KMS-11 (cell line): ENCODE data around the gene BIN1.

Experiments
- H2AFZ ChIP-seq: fragments of 200-600 bp; sonication (generic); 2 replicates; pipeline ENCODE4 v1.6.1; 2016; ENCODE audit warnings: antibody characterized with exemption, mixed run types, low read depth
- H3K27ac ChIP-seq: fragments of 200-600 bp; sonication (generic); 2 replicates; pipeline ENCODE4 v1.6.1; 2016; ENCODE audit warnings: mild to moderate bottlenecking, mixed run types
- H3K27me3 ChIP-seq: fragments of 200-600 bp; sonication (generic); 2 replicates; pipeline ENCODE4 v1.6.1; 2017; ENCODE audit warnings: mild to moderate bottlenecking, low read depth, mixed run types, moderate library complexity; ENCODE audit not compliant: insufficient read depth
- H3K36me3 ChIP-seq: fragments of 200-600 bp; sonication (generic); 2 replicates; pipeline ENCODE4 v1.6.1; 2017; ENCODE audit warnings: mild to moderate bottlenecking, mixed run types; ENCODE audit not compliant: insufficient read depth
- H3K4me1 ChIP-seq: fragments of 200-600 bp; sonication (generic); 2 replicates; pipeline ENCODE4 v1.6.1; 2016; ENCODE audit warnings: mild to moderate bottlenecking, low read depth, mixed run types; ENCODE audit not compliant: poor library complexity, severe bottlenecking
- H3K4me2 ChIP-seq: fragments of 200-600 bp; sonication (generic); 2 replicates; pipeline ENCODE4 v1.7.0; 2016; ENCODE audit warnings: mild to moderate bottlenecking, mixed run types
- H3K4me3 ChIP-seq: fragments of 200-600 bp; sonication (generic); IDR thresholded peaks from 2 replicates; pipeline ENCODE4 v1.6.1; 2017; ENCODE audit warnings: low read depth, low read length, mixed read lengths; ENCODE audit not compliant: insufficient read depth
- H3K79me2 ChIP-seq: fragments of 200-600 bp; sonication (generic); 2 replicates; pipeline ENCODE4 v1.6.1; 2016; ENCODE audit warnings: low read depth, mixed run types; ENCODE audit not compliant: insufficient read depth
- H3K9ac ChIP-seq: fragments of 200-600 bp; sonication (generic); 2 replicates; pipeline ENCODE4 v1.6.1; 2016; ENCODE audit warnings: mild to moderate bottlenecking, mixed run types
- H4K20me1 ChIP-seq: fragments of 200-600 bp; sonication (generic); 2 replicates; pipeline ENCODE4 v1.6.1; 2016; ENCODE audit warnings: mild to moderate bottlenecking, mixed run types; ENCODE audit not compliant: insufficient read depth
- CTCF ChIP-seq: fragments of 200-600 bp; sonication (generic); conservative IDR thresholded peaks from 2 replicates; pipeline ENCODE4 v1.6.1; 2017; ENCODE audit warnings: low read depth, mild to moderate bottlenecking, antibody characterized with exemption, low read length, moderate library complexity, mixed read lengths

The BIN1 gene

GRCh38 chr2:127090281-127091120 lies 16.5 kb downstream of the BIN1 start:
- no peak overlapping the region for H3K4me2 ChIP-seq
- H3K27me3 ChIP-seq, result no peaks in the 10 kb centered on the region
- H3K9ac ChIP-seq, result no peak overlapping the region
- no peak overlapping the region for H2AFZ ChIP-seq
- H3K36me3 ChIP-seq, result no peaks in the 10 kb centered on the region
- no peak overlapping the region for H3K4me3 ChIP-seq
- no peaks in the 10 kb centered on the region for H4K20me1 ChIP-seq
- H3K79me2 ChIP-seq, result no peaks in the 10 kb centered on the region
- no peaks in the 10 kb centered on the region for H3K4me1 ChIP-seq
- no peak overlapping the region for H3K27ac ChIP-seq
- no peak for TF ChIP-seq CTCF

GRCh38 chr2:127089478-127090235 lies 17.3 kb downstream of the BIN1 start:
- no peak overlapping the region for H3K27ac ChIP-seq
- no peaks in the 10 kb centered on the region for H3K79me2 ChIP-seq
- H3K4me2 ChIP-seq, result no peak overlapping the region
- H3K36me3 ChIP-seq, result no peaks in the 10 kb centered on the region
- no peaks in the 10 kb centered on the region for H4K20me1 ChIP-seq
- H3K27me3 ChIP-seq, result no peaks in the 10 kb centered on the region
- H3K4me3 ChIP-seq, result no peak overlapping the region
- no peak overlapping the region for H3K9ac ChIP-seq
- H2AFZ ChIP-seq, result no peak overlapping the region
- no peak for TF ChIP-seq CTCF
- no peaks in the 10 kb centered on the region for H3K4me1 ChIP-seq

GRCh38 chr2:127088706-127089105 lies 18.2 kb downstream of the BIN1 start:
- Histone ChIP-seq H3K36me3 (no peaks in the 10 kb centered on the region), H3K4me2 (no peak overlapping the region), H3K9ac (no peak overlapping the region), H3K4me1 (no peaks in the 10 kb centered on the region), H2AFZ (no peak overlapping the region), H3K27me3 (no peaks in the 10 kb centered on the region), H3K27ac (no peak overlapping the region), H4K20me1 (no peaks in the 10 kb centered on the region), H3K79me2 (no peaks in the 10 kb centered on the region), H3K4me3 (no peak overlapping the region)
- no peak for TF ChIP-seq CTCF

GRCh38 chr2:127087791-127088495 lies 19.0 kb downstream of the BIN1 start:
- Histone ChIP-seq H3K9ac (no peak overlapping the region), H3K27me3 (no peaks in the 10 kb centered on the region), H3K4me3 (no peak overlapping the region), H3K79me2 (no peaks in the 10 kb centered on the region), H3K4me1 (no peaks in the 10 kb centered on the region), H3K27ac (no peak overlapping the region), H2AFZ (no peak overlapping the region), H3K4me2 (no peak overlapping the region), H3K36me3 (no peaks in the 10 kb centered on the region), H4K20me1 (no peaks in the 10 kb centered on the region)
- TF ChIP-seq CTCF, result no peak
